NT2/D1 (cell line): ENCODE results near the gene TSPEAR.

Experiments
- DNase-seq: peaks from one replicate; pipeline ENCODE4 v3.0.0-alpha.2; 2011; ENCODE audit warnings: low read depth, low spot score
- H3K27me3 ChIP-seq: 2 replicates; pipeline ENCODE4 v1.6.0; 2011; ENCODE audit warnings: mild to moderate bottlenecking; ENCODE audit not compliant: insufficient read length, insufficient read depth
- H3K36me3 ChIP-seq: 2 replicates; pipeline ENCODE4 v1.6.1; 2011; ENCODE audit warnings: mild to moderate bottlenecking, low read length, mixed read lengths; ENCODE audit not compliant: insufficient read depth, insufficient read length
- H3K4me1 ChIP-seq: 2 replicates; pipeline ENCODE4 v1.5.1; 2011; ENCODE audit not compliant: insufficient read depth, insufficient read length
- H3K4me3 ChIP-seq: 2 replicates; pipeline ENCODE4 v1.5.1; 2011; ENCODE audit warnings: low read depth; ENCODE audit not compliant: insufficient read length
- H3K9ac ChIP-seq: 2 replicates; pipeline ENCODE4 v1.6.0; 2011; ENCODE audit warnings: low read depth; ENCODE audit not compliant: insufficient read length
- H3K9me3 ChIP-seq: 2 replicates; pipeline ENCODE4 v1.5.1; 2011; ENCODE audit warnings: mild to moderate bottlenecking, low read length; ENCODE audit not compliant: insufficient read depth
- SUZ12 ChIP-seq: IDR thresholded peaks from 2 replicates; pipeline ENCODE4 v1.6.1; 2011; ENCODE audit not compliant: insufficient read length, insufficient read depth; ENCODE audit errors: extremely low read depth
- YY1 ChIP-seq: IDR thresholded peaks from 2 replicates; pipeline ENCODE4 v1.6.1; 2011; ENCODE audit not compliant: insufficient read length, insufficient read depth
- ZNF274 ChIP-seq: IDR thresholded peaks from 2 replicates; pipeline ENCODE4 v1.6.1; 2011; ENCODE audit warnings: mild to moderate bottlenecking, low read depth, low read length

The TSPEAR gene

GRCh38 chr21:44471341-44471740, 240.0 kb downstream of the TSPEAR start:
- no peaks in the 10 kb centered on the region for H3K27me3 ChIP-seq
- H3K36me3 ChIP-seq = no peaks in the 10 kb centered on the region
- TF ChIP-seq SUZ12 (no peak), ZNF274 (no peak), YY1 (no peak)

GRCh38 chr21:44467859-44468195, 243.5 kb downstream of the TSPEAR start:
- Histone ChIP-seq H3K4me3 (no peak overlapping the region), H3K27me3 (no peaks in the 10 kb centered on the region), H3K9me3 (peaks cover 8% of the 10 kb centered on the region; the same call in 1 of the 2 replicates), H3K9ac (no peak overlapping the region), H3K36me3 (no peaks in the 10 kb centered on the region), H3K4me1 (no peaks in the 10 kb centered on the region)
- TF ChIP-seq SUZ12 (no peak), ZNF274 (no peak), YY1 (no peak)
- no peak for DNase-seq

More at GRCh38 chr21:44471341-44471740, 240.0 kb downstream of the TSPEAR start:
- H3K4me1 ChIP-seq = no peaks in the 10 kb centered on the region
- no peak overlapping the region for H3K4me3 ChIP-seq
- H3K9ac ChIP-seq = no peak overlapping the region
- peaks cover 8% of the 10 kb centered on the region; the same call in 1 of the 2 replicates for H3K9me3 ChIP-seq
- DNase-seq = no peak

GRCh38 chr21:44466996-44467858, 244.1 kb downstream of the TSPEAR start:
- H3K36me3 ChIP-seq = no peaks in the 10 kb centered on the region
- H3K9ac ChIP-seq = no peak overlapping the region
- DNase-seq = no peak
- peaks cover 6% of the 10 kb centered on the region; the same call in 1 of the 2 replicates for H3K9me3 ChIP-seq
- no peak overlapping the region for H3K4me3 ChIP-seq
- TF ChIP-seq ZNF274 (no peak), SUZ12 (no peak), YY1 (no peak)
- H3K4me1 ChIP-seq = peaks cover 5% of the 10 kb centered on the region
- H3K27me3 ChIP-seq = no peaks in the 10 kb centered on the region

- H3K36me3 ChIP-seq = no peaks in the 10 kb centered on the region
- no peak overlapping the region for H3K4me3 ChIP-seq
- H3K4me1 ChIP-seq = peaks cover 11% of the 10 kb centered on the region
- H3K9ac ChIP-seq = no peak overlapping the region
- no peaks in the 10 kb centered on the region for H3K9me3 ChIP-seq
- H3K27me3 ChIP-seq = no peaks in the 10 kb centered on the region
- no peak for DNase-seq
- no peak for TF ChIP-seq ZNF274
- no peak for TF ChIP-seq YY1
- TF ChIP-seq SUZ12 = no peak
Observed at GRCh38 chr21:44466351-44466954, 244.9 kb downstream of the TSPEAR start.

GRCh38 chr21:44464351-44464750, 247.0 kb downstream of the TSPEAR start:
- H3K9me3 ChIP-seq = no peaks in the 10 kb centered on the region
- DNase-seq = no peak
- no peak for TF ChIP-seq ZNF274
- TF ChIP-seq YY1 = no peak
- no peak for TF ChIP-seq SUZ12
- peaks cover 18% of the 10 kb centered on the region for H3K4me1 ChIP-seq
- H3K9ac ChIP-seq = no peak overlapping the region
- peaks cover 4% of the 10 kb centered on the region for H3K36me3 ChIP-seq
- no peak overlapping the region for H3K4me3 ChIP-seq
- H3K27me3 ChIP-seq = no peaks in the 10 kb centered on the region

GRCh38 chr21:44463724-44464123, 247.6 kb downstream of the TSPEAR start:
- TF ChIP-seq ZNF274 = no peak
- TF ChIP-seq SUZ12 = no peak
- TF ChIP-seq YY1 = no peak
- no peaks in the 10 kb centered on the region for H3K27me3 ChIP-seq
- no peak for DNase-seq
- H3K9ac ChIP-seq = no peak overlapping the region
- H3K36me3 ChIP-seq = peaks cover 7% of the 10 kb centered on the region
- H3K9me3 ChIP-seq = no peaks in the 10 kb centered on the region
- peaks cover 18% of the 10 kb centered on the region for H3K4me1 ChIP-seq
- H3K4me3 ChIP-seq = no peak overlapping the region

- Histone ChIP-seq H3K4me3 (no peak overlapping the region), H3K36me3 (peaks cover 7% of the 10 kb centered on the region), H3K4me1 (peaks cover 18% of the 10 kb centered on the region), H3K27me3 (no peaks in the 10 kb centered on the region), H3K9me3 (no peaks in the 10 kb centered on the region), H3K9ac (no peak overlapping the region)
- no peak for DNase-seq
- TF ChIP-seq SUZ12 (no peak), ZNF274 (no peak), YY1 (no peak)
Observed at GRCh38 chr21:44462834-44463200, 248.6 kb downstream of the TSPEAR start.
